Mucosa of descending colon (tissue), 3 donors: ENCODE data around the gene COLEC11. TPM values are rescaled to one million over a fixed set of nuclear protein-coding genes. Genes with fewer than 3 reads are reported as not detected.
"Not testable (repeated sequence)": the region's sequence is repeated elsewhere in the genome, so short reads cannot be mapped to it uniquely, and the experiment has no call there.

Experiments
- ATAC-seq: fragments of 200-7000 bp; cut with Tn5 transposase; one replicate; pipeline ENCODE4 v1.9.1; 2020; ENCODE audit warnings: mild to moderate bottlenecking, moderate library complexity
- DNase-seq, 3 donors: peaks; one replicate each; pipeline ENCODE4 v3.0.0-alpha.2; 2020
- H3K36me3 ChIP-seq: fragments of 200-600 bp; one replicate; pipeline ENCODE4 v1.8.0; 2021; ENCODE audit warnings: low read depth, mild to moderate bottlenecking
- H3K4me1 ChIP-seq: fragments of 200-600 bp; one replicate; pipeline ENCODE4 v1.8.0; 2021; ENCODE audit warnings: low read depth, mild to moderate bottlenecking
- H3K4me3 ChIP-seq: fragments of 200-600 bp; one replicate; pipeline ENCODE4 v1.8.0; 2021; ENCODE audit warnings: mild to moderate bottlenecking
- H3K9me3 ChIP-seq: fragments of 200-600 bp; one replicate; pipeline ENCODE4 v1.8.0; 2021; ENCODE audit warnings: mild to moderate bottlenecking
- intact Hi-C, 2 donors: fragments of 100-400 bp; cut with DNase I in 1 of 2; cut with micrococcal nuclease in 1 of 2; formaldehyde crosslinking; loops; one replicate each; pipeline versions ENCODE4 v1.11.0 to v1.11.1; 2022; cut with DNase I, micrococcal nuclease
- total RNA-seq, 3 donors: library from RNA; stranded (reverse); fragmentation: NEBNext Ultra II Directional in 2 of 3; extraction: Animal tissue kit (Norgen Biotek cat#: 25700) in 2 of 3; gene quantifications; one replicate each; pipeline versions ENCODE4 v1.2.1 to v1.2.4, GENCODE V29; 2021 to 2023
- TF ChIP-seq, protein P1 (sequence below): fragments of 200-600 bp; IDR thresholded peaks from one replicate; pipeline ENCODE4 v1.8.0; 2022; ENCODE audit warnings: antibody characterized with exemption, mild to moderate bottlenecking
- donor health status: DM: no; HTN: no; CAD: no; lungs with moderate emphysema.
- donor health status: DM: no; HTN: no; CAD: no.
- donor health status: DM: no; HTN: yes; CAD: no.

The COLEC11 gene
- total RNA-seq, 3 donors from 2014 or later, result 0.35 to 2.2 (median 1.6) TPM

GRCh38 chr2:3656762-3657721 lies 62.1 kb downstream of the COLEC11 start:
- TF ChIP-seq, protein P1, sequence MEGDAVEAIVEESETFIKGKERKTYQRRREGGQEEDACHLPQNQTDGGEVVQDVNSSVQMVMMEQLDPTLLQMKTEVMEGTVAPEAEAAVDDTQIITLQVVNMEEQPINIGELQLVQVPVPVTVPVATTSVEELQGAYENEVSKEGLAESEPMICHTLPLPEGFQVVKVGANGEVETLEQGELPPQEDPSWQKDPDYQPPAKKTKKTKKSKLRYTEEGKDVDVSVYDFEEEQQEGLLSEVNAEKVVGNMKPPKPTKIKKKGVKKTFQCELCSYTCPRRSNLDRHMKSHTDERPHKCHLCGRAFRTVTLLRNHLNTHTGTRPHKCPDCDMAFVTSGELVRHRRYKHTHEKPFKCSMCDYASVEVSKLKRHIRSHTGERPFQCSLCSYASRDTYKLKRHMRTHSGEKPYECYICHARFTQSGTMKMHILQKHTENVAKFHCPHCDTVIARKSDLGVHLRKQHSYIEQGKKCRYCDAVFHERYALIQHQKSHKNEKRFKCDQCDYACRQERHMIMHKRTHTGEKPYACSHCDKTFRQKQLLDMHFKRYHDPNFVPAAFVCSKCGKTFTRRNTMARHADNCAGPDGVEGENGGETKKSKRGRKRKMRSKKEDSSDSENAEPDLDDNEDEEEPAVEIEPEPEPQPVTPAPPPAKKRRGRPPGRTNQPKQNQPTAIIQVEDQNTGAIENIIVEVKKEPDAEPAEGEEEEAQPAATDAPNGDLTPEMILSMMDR, result no peak
- Histone ChIP-seq H3K9me3 (no peaks in the 10 kb centered on the region), H3K36me3 (no peaks in the 10 kb centered on the region), H3K4me3 (no peak overlapping the region), H3K4me1 (peaks cover 1% of the 10 kb centered on the region)
- intact Hi-C loops, result no loop called here
- ATAC-seq (no peak), DNase-seq (no peak)

- intact Hi-C loops, result no loop called here
- no peak for ATAC-seq
These were observed 63.0 kb downstream of the COLEC11 start, which contains the start of gene ALLC for GRCh38 chr2:3657881-3658280. Gene ALLC (plus strand): TSS chr2:3658200. CDS start chr2:3671158, 12,958 bp downstream.

DNA sequence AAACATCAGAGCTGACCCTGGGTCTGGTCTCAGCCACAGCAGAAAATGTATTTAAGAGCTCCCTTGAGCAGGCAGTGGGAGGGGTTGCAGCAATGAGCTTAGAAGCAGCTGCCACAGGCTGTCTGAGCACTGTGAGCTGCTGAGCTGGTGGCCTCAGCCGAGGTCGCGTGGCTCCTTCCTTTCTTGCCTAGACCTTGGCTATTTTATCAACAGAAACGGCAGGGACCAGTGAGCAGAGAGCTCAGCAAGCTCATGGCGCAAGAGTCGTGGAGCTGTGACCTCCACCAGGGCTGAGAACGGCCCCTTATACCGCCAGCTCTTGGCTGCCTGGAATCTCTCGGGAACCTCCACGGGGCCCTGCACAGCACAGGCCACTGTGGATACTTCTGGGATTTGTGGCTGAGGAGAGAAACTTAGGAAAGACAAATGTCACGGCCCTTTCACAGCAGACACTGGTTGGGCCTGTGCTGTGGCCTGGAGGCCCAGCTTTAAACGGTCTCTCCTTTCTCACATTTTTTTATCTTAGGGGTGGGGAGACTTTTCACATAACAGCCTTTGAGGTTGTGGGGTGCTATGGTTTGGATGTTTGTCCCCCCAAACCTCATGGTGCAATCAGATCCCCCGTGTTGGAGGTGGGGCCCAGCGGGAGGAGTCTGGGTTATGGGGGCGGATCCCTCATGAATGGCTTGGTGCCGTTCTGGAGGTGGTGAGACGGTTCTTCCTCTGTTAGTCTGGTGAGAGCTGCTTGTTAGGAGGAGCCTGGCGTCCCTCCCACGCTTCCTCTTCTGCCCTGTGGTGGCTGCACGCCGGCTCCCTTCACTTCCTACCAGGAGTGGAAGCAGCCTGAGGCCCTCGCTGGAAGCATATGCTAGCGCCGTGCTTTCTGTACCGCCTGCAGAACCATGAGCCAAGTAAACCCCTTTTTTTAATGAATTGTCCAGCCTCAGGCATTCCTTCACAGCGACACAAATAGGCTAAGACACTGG lies 64.8 kb downstream of the COLEC11 start:
- intact Hi-C loops, result no loop called here
- Histone ChIP-seq H3K4me3 (no peak overlapping the region), H3K4me1 (no peaks in the 10 kb centered on the region), H3K36me3 (no peaks in the 10 kb centered on the region), H3K9me3 (no peaks in the 10 kb centered on the region)
- peak in 1 of 3 donors; percentile 15 for DNase-seq
- ATAC-seq, result peak; percentile 23
- TF ChIP-seq, protein P1, result no peak

More at GRCh38 chr2:3657881-3658280, 63.0 kb downstream of the COLEC11 start, which contains the start of gene ALLC:
- no peaks in the 10 kb centered on the region for H3K4me1 ChIP-seq
- no peak for DNase-seq
- TF ChIP-seq, protein P1, result no peak
- H3K9me3 ChIP-seq, result no peaks in the 10 kb centered on the region
- no peak within 1 kb of the TSS for H3K4me3 ChIP-seq
- H3K36me3 ChIP-seq, result no peaks in the 10 kb centered on the region

DNA sequence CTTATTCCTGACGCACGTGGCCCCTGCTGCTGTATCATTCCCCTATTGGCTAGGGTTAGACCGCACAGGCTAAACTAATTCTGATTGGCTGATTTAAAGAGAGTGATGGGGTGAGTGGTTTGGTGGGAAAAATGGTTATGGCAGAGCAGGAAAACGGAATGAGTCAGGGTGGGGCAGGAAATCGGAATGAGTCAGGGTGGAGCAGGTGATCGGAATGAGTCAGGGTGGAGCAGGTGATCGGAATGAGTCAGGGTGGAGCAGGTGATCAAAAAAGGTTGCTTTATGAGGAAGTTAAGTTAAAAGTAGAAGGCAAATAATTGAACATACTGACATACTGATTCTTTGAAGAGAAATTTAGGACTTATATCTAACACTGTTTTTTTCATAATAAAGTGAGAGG lies 65.7 kb downstream of the COLEC11 start:
- H3K4me1 ChIP-seq, DNase-seq, intact Hi-C loops, H3K36me3 ChIP-seq, H3K9me3 ChIP-seq, H3K4me3 ChIP-seq, ATAC-seq: not testable (repeated sequence)

GRCh38 chr2:3661149-3661660 lies 66.3 kb downstream of the COLEC11 start:
- Histone ChIP-seq H3K36me3 (no peaks in the 10 kb centered on the region), H3K9me3 (no peaks in the 10 kb centered on the region), H3K4me3 (no peak overlapping the region), H3K4me1 (no peaks in the 10 kb centered on the region)
- ATAC-seq (no peak), DNase-seq (no peak)
- TF ChIP-seq, protein P1, result no peak
- intact Hi-C loops, result no loop called here
